NCI-H1930 (cell line): ENCODE data around the gene TRIM62.
"Not testable (repeated sequence)": the region's sequence is repeated elsewhere in the genome, so short reads cannot be mapped to it uniquely, and the experiment has no call there.

Experiments
- DNase-seq, 2 experiments: peaks; one replicate each; lab custom pipeline; 2025; lab: John Stamatoyannopoulos, UW

TRIM62 gene

DNA sequence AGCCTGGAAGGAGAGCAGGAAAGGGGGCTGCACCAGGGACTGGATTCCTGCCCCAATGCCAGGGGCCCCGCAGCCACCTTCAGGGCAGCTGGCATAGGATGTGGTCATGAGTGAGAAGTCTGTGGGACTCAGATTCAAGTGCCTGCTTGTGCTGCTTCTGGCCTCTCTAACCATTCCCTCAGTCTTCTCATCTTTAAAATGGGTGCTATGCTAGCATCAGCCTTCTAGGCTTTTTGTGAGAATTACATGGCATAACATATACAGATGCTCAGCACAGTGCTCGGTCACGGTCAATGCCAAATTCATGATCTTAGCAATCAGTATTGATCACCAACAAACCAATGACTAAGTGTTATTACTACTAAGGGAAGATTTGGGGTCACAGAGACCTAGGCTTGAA is 23.5 kb downstream of the TRIM62 start:
- DNase-seq, result no peak

GRCh38 chr1:33157131-33157530 is 24.7 kb downstream of the TRIM62 start:
- no peak for DNase-seq

- no peak for DNase-seq
Measured at GRCh38 chr1:33155877-33156538, 25.8 kb downstream of the TRIM62 start.

GRCh38 chr1:33153650-33154049 is 28.2 kb downstream of the TRIM62 start:
- DNase-seq, result no peak

DNA sequence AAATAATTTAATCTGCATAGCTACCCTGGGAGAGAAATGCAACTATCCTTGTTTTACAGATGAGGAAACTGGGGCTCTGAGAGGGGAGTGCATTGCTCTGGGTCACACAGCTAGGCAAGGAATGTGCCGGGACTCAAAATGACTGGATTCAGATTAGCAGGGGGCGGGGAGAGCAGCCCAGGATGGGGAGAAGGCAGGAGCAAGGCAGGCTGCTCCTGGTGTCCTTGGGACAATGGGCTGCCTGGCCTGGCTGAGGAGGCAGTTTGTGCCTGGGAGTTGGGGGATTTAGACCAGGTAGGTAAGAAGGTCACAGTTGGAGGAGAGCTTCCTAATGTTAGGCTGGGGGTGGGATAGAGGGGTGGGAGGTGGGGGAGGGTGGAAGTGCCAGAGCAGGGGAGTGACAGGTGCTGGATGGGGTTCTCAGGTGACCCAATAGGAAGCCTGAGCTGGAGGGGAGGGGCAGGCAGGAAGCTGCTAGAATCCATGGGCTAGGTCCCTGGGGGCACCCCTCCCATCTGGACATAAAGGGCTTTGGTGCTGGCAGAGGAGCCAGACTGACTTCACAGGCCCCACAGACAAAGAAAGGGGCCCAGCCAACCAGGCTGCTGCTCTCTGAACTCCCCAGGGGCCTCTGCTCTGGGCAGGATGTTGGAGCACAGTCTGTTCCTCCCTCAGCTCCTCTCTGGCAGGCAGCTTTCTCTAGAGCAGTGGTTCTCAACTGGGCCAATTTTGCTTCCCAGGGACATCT is 29.0 kb downstream of the TRIM62 start:
- no peak for DNase-seq

GRCh38 chr1:33151116-33151515 is 30.7 kb downstream of the TRIM62 start:
- no peak for DNase-seq

DNA sequence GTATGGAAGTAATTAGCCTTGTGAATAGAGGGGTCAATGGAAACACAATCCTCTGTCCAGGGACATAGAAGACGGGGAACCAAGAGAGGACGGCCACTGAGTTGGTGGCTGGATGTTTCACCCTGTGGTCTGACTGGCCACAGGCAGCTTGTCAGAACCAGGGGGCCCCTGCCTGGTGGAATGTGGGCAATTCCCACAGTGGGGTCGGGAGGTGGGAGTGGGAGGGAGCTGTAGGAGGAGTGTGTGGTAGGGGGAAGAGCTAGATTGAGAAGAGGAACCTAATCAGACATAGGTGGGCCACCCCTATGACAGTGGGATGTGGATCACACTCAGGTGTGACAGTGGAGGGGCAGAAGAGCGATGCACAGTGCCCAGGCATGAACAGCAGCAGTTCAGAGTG is 31.3 kb downstream of the TRIM62 start:
- no peak for DNase-seq

GRCh38 chr1:33149453-33150190 is 32.2 kb downstream of the TRIM62 start:
- no peak for DNase-seq

DNA sequence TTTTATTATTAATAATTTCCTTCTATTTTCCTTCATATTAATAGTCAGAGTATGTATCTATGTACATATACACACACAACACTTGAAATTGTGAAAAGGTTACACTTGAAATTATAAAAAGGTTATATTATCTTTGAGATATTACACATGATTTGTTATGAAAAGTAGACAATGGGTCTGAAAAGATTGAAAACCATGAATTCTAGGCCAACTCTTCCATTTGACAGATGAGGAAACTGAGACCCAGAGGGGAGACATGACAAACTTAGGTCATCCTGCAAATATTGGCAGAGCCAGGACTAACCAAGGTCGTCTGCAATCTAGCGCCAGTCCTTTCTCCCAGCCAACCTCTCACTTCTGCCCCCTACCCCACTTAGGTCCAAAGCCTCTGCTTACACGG is 33.2 kb downstream of the TRIM62 start:
- no peak for DNase-seq

GRCh38 chr1:33147997-33148314 is 33.9 kb downstream of the TRIM62 start:
- DNase-seq, result no peak

- no peak for DNase-seq
Measured at GRCh38 chr1:33147275-33147996, 34.4 kb downstream of the TRIM62 start.

GRCh38 chr1:33146003-33146402 is 35.8 kb downstream of the TRIM62 start:
- DNase-seq, result no peak

- DNase-seq, result no peak
Measured at GRCh38 chr1:33143698-33144097, 38.1 kb downstream of the TRIM62 start.

- no peak for DNase-seq
Measured at GRCh38 chr1:33143176-33143575, 38.7 kb downstream of the TRIM62 start.

DNA sequence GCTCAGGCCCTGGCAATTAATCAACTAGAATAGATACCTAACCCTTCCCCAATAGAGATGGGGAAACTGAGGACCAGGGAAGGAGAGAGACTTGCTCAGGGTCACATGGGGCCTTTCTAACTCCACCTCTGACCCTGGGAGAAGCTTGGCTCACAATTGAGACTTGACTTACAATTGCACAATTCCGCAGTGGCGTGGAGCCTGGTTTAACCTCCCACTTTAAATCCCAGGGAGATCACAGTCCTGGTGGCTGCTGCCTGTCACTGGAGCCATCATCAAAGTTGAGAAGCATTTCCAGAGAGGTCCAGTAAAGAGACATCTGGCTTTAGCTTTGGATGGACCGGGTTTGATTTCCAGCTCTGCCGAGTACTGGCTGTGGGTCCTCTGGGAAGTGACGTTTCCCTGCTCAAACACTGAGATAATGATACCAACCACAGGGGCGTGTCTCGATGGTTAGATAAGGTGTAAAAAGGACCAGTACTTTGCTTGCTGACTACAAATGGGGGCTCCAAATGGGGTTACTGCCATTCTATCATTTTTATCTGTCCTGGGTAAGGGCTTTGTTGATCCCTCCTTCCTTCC is 39.3 kb downstream of the TRIM62 start:
- DNase-seq, result no peak

GRCh38 chr1:33141781-33142180 is 40.1 kb downstream of the TRIM62 start:
- no peak for DNase-seq

DNA sequence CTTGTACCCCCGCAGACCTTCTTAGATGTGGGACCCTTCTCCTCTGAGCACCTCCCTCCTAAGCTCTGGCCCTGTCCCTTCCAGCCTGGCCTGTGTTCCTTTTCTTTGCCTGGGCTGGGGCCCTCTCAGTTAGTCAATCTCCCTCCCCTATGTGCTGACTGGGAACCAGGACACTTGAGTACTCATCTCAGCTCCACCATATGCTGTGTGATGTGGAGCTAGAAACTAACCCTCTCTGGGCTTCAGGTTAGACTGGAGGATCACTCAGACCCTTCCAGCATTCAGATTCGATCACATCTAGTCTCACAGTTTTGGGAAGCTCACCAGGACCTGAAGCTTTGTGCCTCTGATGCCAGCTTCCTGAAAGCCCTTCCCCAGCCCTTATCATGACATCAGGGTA is 40.6 kb downstream of the TRIM62 start:
- no peak for DNase-seq

- no peak for DNase-seq
Measured at GRCh38 chr1:33140153-33141149, 41.4 kb downstream of the TRIM62 start.

- peak in 1 of 2 experiments; percentile 29 for DNase-seq
Measured at GRCh38 chr1:33137800-33138199, 44.0 kb downstream of the TRIM62 start.

GRCh38 chr1:33136041-33136440 is 45.8 kb downstream of the TRIM62 start:
- not testable (repeated sequence) for DNase-seq
